Measurements from ENCODE around the gene TGFB2.

GRCh38 chr1:218439541-218440295 is 94.6 kb downstream of the TGFB2 start:
- TF ChIP-seq, protein P1, sequence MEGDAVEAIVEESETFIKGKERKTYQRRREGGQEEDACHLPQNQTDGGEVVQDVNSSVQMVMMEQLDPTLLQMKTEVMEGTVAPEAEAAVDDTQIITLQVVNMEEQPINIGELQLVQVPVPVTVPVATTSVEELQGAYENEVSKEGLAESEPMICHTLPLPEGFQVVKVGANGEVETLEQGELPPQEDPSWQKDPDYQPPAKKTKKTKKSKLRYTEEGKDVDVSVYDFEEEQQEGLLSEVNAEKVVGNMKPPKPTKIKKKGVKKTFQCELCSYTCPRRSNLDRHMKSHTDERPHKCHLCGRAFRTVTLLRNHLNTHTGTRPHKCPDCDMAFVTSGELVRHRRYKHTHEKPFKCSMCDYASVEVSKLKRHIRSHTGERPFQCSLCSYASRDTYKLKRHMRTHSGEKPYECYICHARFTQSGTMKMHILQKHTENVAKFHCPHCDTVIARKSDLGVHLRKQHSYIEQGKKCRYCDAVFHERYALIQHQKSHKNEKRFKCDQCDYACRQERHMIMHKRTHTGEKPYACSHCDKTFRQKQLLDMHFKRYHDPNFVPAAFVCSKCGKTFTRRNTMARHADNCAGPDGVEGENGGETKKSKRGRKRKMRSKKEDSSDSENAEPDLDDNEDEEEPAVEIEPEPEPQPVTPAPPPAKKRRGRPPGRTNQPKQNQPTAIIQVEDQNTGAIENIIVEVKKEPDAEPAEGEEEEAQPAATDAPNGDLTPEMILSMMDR (IDR thresholded peaks at IDR 0.05): no peak
- TF ChIP-seq POLR2A (IDR thresholded peaks at IDR 0.05): no peak

All from thyroid gland (tissue), 4 donors.